ENCODE measurements around the gene LZTR1. TPM values are rescaled to one million over a fixed set of nuclear protein-coding genes. Genes with fewer than 3 reads are reported as not detected.

The LZTR1 gene
- total and polyA plus RNA-seq, 2 of the 4 experiments (the other 2 are of a cell fraction): 22.8 to 41.3 TPM

DNA sequence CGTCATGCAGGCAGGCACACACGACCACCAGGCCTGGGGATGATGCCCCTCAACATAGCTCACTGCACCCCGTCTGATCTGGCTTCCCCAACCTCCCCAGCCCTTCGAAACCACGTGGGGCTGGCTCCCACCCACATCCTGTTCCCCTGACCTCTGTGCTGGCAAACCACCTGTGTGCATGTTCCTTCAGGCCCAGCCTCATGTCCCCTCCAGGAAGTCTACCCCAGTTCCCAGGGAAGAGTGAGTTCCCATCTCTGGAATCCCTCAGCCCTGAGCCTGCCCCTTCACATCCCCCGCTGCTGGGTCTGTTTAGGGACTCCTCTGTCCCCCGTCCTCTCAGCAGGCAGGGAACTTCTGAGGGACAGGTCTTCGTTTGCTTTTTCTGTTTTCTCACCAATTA is 43.2 kb downstream of the LZTR1 start:
- H2BK15ac ChIP-seq (ENCODE audit: low read depth, low read length): no peak overlapping the region
- WGBS, 2 experiments (ENCODE audit: extremely low coverage in 2 of 2, insufficient read length in 1 of 2): no CpG with 5 or more reads among the region's 8 CpGs
- H2AK5ac ChIP-seq (ENCODE audit: low read depth, low read length): no peak overlapping the region
- in situ Hi-C loops (cut with MboI; ENCODE audit: low sequenced_read_pairs) (no loop called here), intact Hi-C loops (cut with micrococcal nuclease) (no loop called here), dilution Hi-C loops (cut with HindIII; ENCODE audit: low sequenced_read_pairs, unreplicated experiment) (no loop called here)
- peak overlapping the region; percentile 65 for H2AFZ ChIP-seq (replicated peaks; ENCODE audit: low read length, poor library complexity)
- H3K14ac ChIP-seq (replicated peaks; ENCODE audit: low read depth, low read length): no peak overlapping the region
- no peak overlapping the region for H4K8ac ChIP-seq (ENCODE audit: low read depth in 2 of 2, low read length in 2 of 2)
- no peak overlapping the region for H3K4me2 ChIP-seq (ENCODE audit: low read depth, low read length)
- no peak overlapping the region for H2BK5ac ChIP-seq (ENCODE audit: low read depth, low read length, poor library complexity, severe bottlenecking)
- H4K20me1 ChIP-seq (ENCODE audit: insufficient read depth, low read length): no peaks in the 10 kb centered on the region
- H3K23ac ChIP-seq (ENCODE audit: low read depth, low read length): no peak overlapping the region
- no TSS peak for BruUV-seq (replicated peaks)
- H4K5ac ChIP-seq (ENCODE audit: low read depth, low read length): no peak overlapping the region
- no peaks in the 10 kb centered on the region for H3K9me1 ChIP-seq (ENCODE audit: insufficient read depth, low read length)
- peak overlapping the region; percentile 81 for H2AK9ac ChIP-seq (replicated peaks; ENCODE audit: low read depth, low read length, poor library complexity)
- peaks cover 2% of the 10 kb centered on the region; the same call in 1 of the 2 replicates for H3K4me1 ChIP-seq (ENCODE audit: control insufficient read depth, insufficient read depth, low read length)
- no peak overlapping the region for H3K9ac ChIP-seq (ENCODE audit: low read depth, low read length)
- no peak overlapping the region for H3K18ac ChIP-seq (ENCODE audit: low read depth, low read length)
- POLR2A ChIA-PET (ENCODE audit: unreplicated experiment): no interaction called here
- no peaks in the 10 kb centered on the region for H3K9me3 ChIP-seq (ENCODE audit: control insufficient read depth, insufficient read depth, low read length)
- ATAC-seq (ENCODE audit: low read depth) (no peak), DNase-seq (no peak)
- TF ChIP-seq, protein P1, sequence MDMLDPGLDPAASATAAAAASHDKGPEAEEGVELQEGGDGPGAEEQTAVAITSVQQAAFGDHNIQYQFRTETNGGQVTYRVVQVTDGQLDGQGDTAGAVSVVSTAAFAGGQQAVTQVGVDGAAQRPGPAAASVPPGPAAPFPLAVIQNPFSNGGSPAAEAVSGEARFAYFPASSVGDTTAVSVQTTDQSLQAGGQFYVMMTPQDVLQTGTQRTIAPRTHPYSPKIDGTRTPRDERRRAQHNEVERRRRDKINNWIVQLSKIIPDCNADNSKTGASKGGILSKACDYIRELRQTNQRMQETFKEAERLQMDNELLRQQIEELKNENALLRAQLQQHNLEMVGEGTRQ (IDR thresholded peaks at IDR 0.05; ENCODE audit: low read depth, low read length): no peak
- TF ChIP-seq MAZ (IDR thresholded peaks at IDR 0.05; ENCODE audit: borderline replicate concordance, low read depth, low read length) (no peak), FOS (IDR thresholded peaks at IDR 0.05; ENCODE audit: low read depth, low read length) (no peak), RAD21 (IDR thresholded peaks at IDR 0.05; ENCODE audit: low read length) (no peak), MXI1 (IDR thresholded peaks at IDR 0.05; ENCODE audit: borderline replicate concordance, low read depth, low read length) (no peak), RFX5 (IDR thresholded peaks at IDR 0.05; ENCODE audit: low read depth, low read length) (no peak), POLR2A (IDR thresholded peaks at IDR 0.05; ENCODE audit: low read depth, low read length) (no peak), SMC3 (IDR thresholded peaks at IDR 0.05; ENCODE audit: low read depth, low read length) (no peak)
- TF ChIP-seq, protein P2, sequence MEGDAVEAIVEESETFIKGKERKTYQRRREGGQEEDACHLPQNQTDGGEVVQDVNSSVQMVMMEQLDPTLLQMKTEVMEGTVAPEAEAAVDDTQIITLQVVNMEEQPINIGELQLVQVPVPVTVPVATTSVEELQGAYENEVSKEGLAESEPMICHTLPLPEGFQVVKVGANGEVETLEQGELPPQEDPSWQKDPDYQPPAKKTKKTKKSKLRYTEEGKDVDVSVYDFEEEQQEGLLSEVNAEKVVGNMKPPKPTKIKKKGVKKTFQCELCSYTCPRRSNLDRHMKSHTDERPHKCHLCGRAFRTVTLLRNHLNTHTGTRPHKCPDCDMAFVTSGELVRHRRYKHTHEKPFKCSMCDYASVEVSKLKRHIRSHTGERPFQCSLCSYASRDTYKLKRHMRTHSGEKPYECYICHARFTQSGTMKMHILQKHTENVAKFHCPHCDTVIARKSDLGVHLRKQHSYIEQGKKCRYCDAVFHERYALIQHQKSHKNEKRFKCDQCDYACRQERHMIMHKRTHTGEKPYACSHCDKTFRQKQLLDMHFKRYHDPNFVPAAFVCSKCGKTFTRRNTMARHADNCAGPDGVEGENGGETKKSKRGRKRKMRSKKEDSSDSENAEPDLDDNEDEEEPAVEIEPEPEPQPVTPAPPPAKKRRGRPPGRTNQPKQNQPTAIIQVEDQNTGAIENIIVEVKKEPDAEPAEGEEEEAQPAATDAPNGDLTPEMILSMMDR (conservative IDR thresholded peaks at IDR 0.05; ENCODE audit: low read depth, low read length): no peak
- H3K4me3 ChIP-seq (ENCODE audit: insufficient read depth, low read depth, low read length): no peak overlapping the region
- no peak overlapping the region for H3K4ac ChIP-seq (ENCODE audit: low read depth, low read length)
- H3K79me1 ChIP-seq (ENCODE audit: low read depth in 1 of 2, low read length in 2 of 2): no peaks in the 10 kb centered on the region
- no peak overlapping the region for H2BK20ac ChIP-seq (ENCODE audit: low read depth, low read length)
- H3K27me3 ChIP-seq (ENCODE audit: control insufficient read depth, insufficient read depth, low read length): peaks cover 10% of the 10 kb centered on the region
- H3K56ac ChIP-seq (ENCODE audit: extremely low read depth, insufficient read depth, low read length): no peak overlapping the region
- H4K91ac ChIP-seq (ENCODE audit: insufficient read depth, low read depth, low read length): no peak overlapping the region
- H3K27ac ChIP-seq (ENCODE audit: insufficient read depth, low read length): no peak overlapping the region
- no peaks in the 10 kb centered on the region for H3K36me3 ChIP-seq (ENCODE audit: control insufficient read depth, insufficient read depth, low read length)
- no peak overlapping the region for H2BK120ac ChIP-seq (ENCODE audit: low read depth, low read length)
- CTCF ChIA-PET: no interaction called here
